HepG2 (cell line): ENCODE data around the gene SPTBN5. TPM values are rescaled to one million over a fixed set of nuclear protein-coding genes. Genes with fewer than 3 reads are reported as not detected.

Experiments
- ATAC-seq: fragments of 200-7000 bp; cut with Tn5 transposase; 3 replicates; pipeline ENCODE4 v1.9.1; 2020; ENCODE audit warnings: mild to moderate bottlenecking, moderate library complexity
- BruUV-seq: library from RNA; stranded (reverse); fragments of 400-500 nt; replicated peaks from 2 replicates; lab custom pipeline; 2021; lab: Mats Ljungman, UMichigan
- CTCF ChIA-PET: fragments of 300-600 bp; formaldehyde crosslinking; extraction: SDS; loops from one replicate; lab custom pipeline; 2021; ENCODE audit warnings: low total read pairs, inconsistent platforms, low intra/inter-chr PET ratio; lab: Yijun Ruan, JAX
- POLR2A ChIA-PET: fragments of 350-600 bp; sonication (Branson Sonifier 250); formaldehyde crosslinking; loops from one replicate; lab custom pipeline; 2020; ENCODE audit warnings: antibody characterized with exemption, inconsistent platforms; lab: Yijun Ruan, JAX
- DNase-seq: peaks from one replicate; pipeline ENCODE4 v3.0.0-alpha.2; 2015; ENCODE audit warnings: low spot score
- FAIRE-seq: peaks from 3 replicates; lab custom pipeline; 2011; peaks lifted over from hg19 to GRCh38; lab: Jason Lieb, UNC
- H2AFZ ChIP-seq: one replicate; pipeline ENCODE4 v1.6.1; 2011; ENCODE audit warnings: low read length, inconsistent platforms
- H3K27ac ChIP-seq: fragments of 300-600 bp; 3 replicates; pipeline ENCODE4 v1.8.0; 2011; ENCODE audit warnings: mixed run types, mild to moderate bottlenecking, mixed read lengths, low read length, inconsistent platforms; ENCODE audit not compliant: insufficient read depth; ENCODE audit errors: extremely low read length
- H3K27me3 ChIP-seq, 2 experiments: fragments of 200-600 bp in 1 of 2; 2 replicates in 1 of 2; 3 replicates in 1 of 2; pipeline versions ENCODE4 v1.6.0 to v1.8.0; 2011; ENCODE audit warnings: low read length in 2 of 2, mild to moderate bottlenecking in 2 of 2, moderate library complexity in 2 of 2, inconsistent platforms in 1 of 2; ENCODE audit not compliant: insufficient read depth in 2 of 2, control insufficient read depth in 1 of 2
- H3K36me3 ChIP-seq, 2 experiments: fragments of 200-600 bp in 1 of 2; replicated peaks in 1 of 2; 2 replicates in 1 of 2; 3 replicates in 1 of 2; pipeline versions ENCODE4 v1.5.1 to v1.8.0; 2011; ENCODE audit warnings: low read length in 2 of 2, inconsistent platforms in 1 of 2; ENCODE audit not compliant: insufficient read depth in 2 of 2, control insufficient read depth in 1 of 2
- H3K4me1 ChIP-seq: 2 replicates; pipeline ENCODE4 v1.5.1; 2012; ENCODE audit warnings: low read length, inconsistent platforms; ENCODE audit not compliant: insufficient read depth
- H3K4me2 ChIP-seq: 2 replicates; pipeline ENCODE4 v1.6.0; 2011; ENCODE audit warnings: low read depth, low read length, inconsistent platforms
- H3K4me3 ChIP-seq, 3 experiments: fragments of 200-600 bp in 1 of 3; sonication (generic), shearing (Covaris generic) in 1 of 3; replicated peaks in 1 of 3; 2 replicates each; pipeline ENCODE4 v1.5.1; 2011 to 2016; ENCODE audit warnings: low read length in 3 of 3, inconsistent platforms in 2 of 3, low read depth in 2 of 3, mild to moderate bottlenecking in 2 of 3, control low read depth in 1 of 3, mixed read lengths in 1 of 3; ENCODE audit not compliant: insufficient read depth in 1 of 3
- H3K79me2 ChIP-seq: one replicate; pipeline ENCODE4 v1.6.1; 2011; ENCODE audit warnings: low read length, inconsistent platforms; ENCODE audit not compliant: insufficient read depth
- H3K9ac ChIP-seq: 2 replicates; pipeline ENCODE4 v1.6.0; 2011; ENCODE audit warnings: mild to moderate bottlenecking, low read depth, low read length, inconsistent platforms; ENCODE audit not compliant: insufficient read depth
- H3K9me3 ChIP-seq: 2 replicates; pipeline ENCODE4 v1.5.1; 2012; ENCODE audit warnings: mild to moderate bottlenecking, low read length
- H4K20me1 ChIP-seq: 2 replicates; pipeline ENCODE4 v1.6.0; 2011; ENCODE audit warnings: inconsistent platforms, mild to moderate bottlenecking, low read length, moderate library complexity; ENCODE audit not compliant: insufficient read depth
- ARNTL ChIP-seq: sonication (generic); formaldehyde crosslinking; IDR thresholded peaks from 2 replicates; pipeline ENCODE4 v1.4.0; 2020; ENCODE audit warnings: mild to moderate bottlenecking, missing genetic modification reagents
- ATM ChIP-seq: fragments of 450-650 bp; IDR thresholded peaks from 2 replicates; pipeline ENCODE4 v1.7.1; 2017; ENCODE audit warnings: mild to moderate bottlenecking, borderline replicate concordance
- FOXJ3 ChIP-seq: sonication (generic); formaldehyde crosslinking; IDR thresholded peaks from 2 replicates; pipeline ENCODE4 v1.4.0; 2020; ENCODE audit warnings: missing genetic modification reagents, mild to moderate bottlenecking, borderline replicate concordance
- HES4 ChIP-seq: sonication (generic); formaldehyde crosslinking; IDR thresholded peaks from 2 replicates; pipeline ENCODE4 v1.9.0; 2021; ENCODE audit warnings: mild to moderate bottlenecking, missing genetic modification reagents, borderline replicate concordance
- HNRNPK ChIP-seq: fragments of 200-400 bp; formaldehyde crosslinking; IDR thresholded peaks from 2 replicates; pipeline ENCODE4 v1.6.1; 2018; ENCODE audit warnings: low read length, low read depth, moderate library complexity, mild to moderate bottlenecking; ENCODE audit not compliant: poor library complexity, severe bottlenecking
- WGBS: methylation state at CpG from one replicate; pipeline ENCODE4 v1.1.6; 2017; ENCODE audit warnings: low lambda C conversion rate; 5-methylcytosine and 5-hydroxymethylcytosine counted together
- in situ Hi-C: cut with HindIII; loops from 2 replicates; pipeline ENCODE4 v1.10.0; 2017; ENCODE audit warnings: low pct_unique_long_range_greater_than_20kb; ENCODE audit not compliant: extremely low pct_ligation_motif_present
- intact Hi-C: fragments of 100-400 bp; cut with micrococcal nuclease; formaldehyde crosslinking; loops from one replicate; pipeline ENCODE4 v1.10.0; 2022; ENCODE audit not compliant: unreplicated experiment
- polyA plus RNA-seq, 8 experiments: library from polyadenylated mRNA; depleted of rRNA in 3 of 8; stranded (reverse) in 7 of 8; unstranded in 1 of 8; fragments of >200 nt; fragmentation: Illumina TruSeq in 4 of 8; extraction: Trizol in 4 of 8; gene quantifications; 2 replicates each; pipeline versions ENCODE4 v1.2.1 to v1.2.3, GENCODE V29; 2011 to 2016; ENCODE audit warnings: low read depth in 4 of 8, missing spikeins in 1 of 8, mixed read lengths in 1 of 8; ENCODE audit not compliant: insufficient read depth in 1 of 8
- total RNA-seq, 5 experiments: library from RNA; depleted of rRNA; stranded (reverse); fragments of >200 nt; fragmentation: Illumina TruSeq; extraction: Trizol; gene quantifications; 2 replicates each; pipeline ENCODE4 v1.2.3, GENCODE V29; 2016; ENCODE audit warnings: low read depth in 1 of 5
- TF ChIP-seq, protein P1 (sequence below), 2 experiments: sonication (generic) in 1 of 2; formaldehyde crosslinking in 1 of 2; IDR thresholded peaks; 2 replicates each; pipeline versions ENCODE4 v1.4.0 to v1.6.1; 2016 to 2020; ENCODE audit warnings: borderline replicate concordance in 1 of 2, low read depth in 1 of 2, mild to moderate bottlenecking in 1 of 2, missing genetic modification reagents in 1 of 2
- TF ChIP-seq, protein P2 (sequence below): IDR thresholded peaks from 2 replicates; pipeline ENCODE4 v1.6.1; 2012; ENCODE audit warnings: low read depth, low read length, improper control_type of control experiment
- TF ChIP-seq, protein P3 (sequence below): sonication (generic); formaldehyde crosslinking; IDR thresholded peaks from 2 replicates; pipeline ENCODE4 v1.8.0; 2022; ENCODE audit warnings: mild to moderate bottlenecking, missing genetic modification reagents, borderline replicate concordance

The SPTBN5 gene
- total and polyA plus RNA-seq, 2 of the 13 experiments (the other 11 are each of a cell fraction or from before 2014, with no cell fraction given), result 0.01 to 0.07 TPM

DNA sequence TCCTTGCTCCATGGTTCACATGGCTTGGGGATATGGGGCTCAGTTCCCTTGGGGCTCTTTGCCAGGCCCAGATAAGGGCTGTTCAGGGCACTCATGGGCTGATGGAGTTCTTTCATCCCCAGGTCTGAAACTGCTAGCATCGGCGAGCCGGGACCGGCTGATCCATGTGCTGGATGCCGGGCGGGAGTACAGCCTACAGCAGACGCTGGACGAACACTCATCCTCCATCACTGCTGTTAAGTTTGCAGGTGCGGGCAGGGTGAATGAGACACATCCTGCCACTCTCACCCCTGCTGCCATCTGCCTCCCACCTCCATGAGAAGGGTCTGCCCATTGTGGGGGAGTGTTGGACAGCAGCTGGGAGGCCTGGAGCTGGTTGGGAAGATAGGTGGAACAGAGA is 77.1 kb downstream of the SPTBN5 start:
- WGBS, result 93% methylated on average over 3 of the region's 9 CpGs
- Histone ChIP-seq H3K4me1 (no peaks in the 10 kb centered on the region), H4K20me1 (no peaks in the 10 kb centered on the region), H3K4me2 (no peak overlapping the region), H3K4me3 (no peak overlapping the region), H3K79me2 (no peaks in the 10 kb centered on the region), H3K36me3 (peaks cover 6 to 32% of the 10 kb centered on the region in 2 experiments; a peak in 3 of 5 replicates), H3K27ac (no peak overlapping the region), H3K27me3 (no peaks in the 10 kb centered on the region), H3K9me3 (no peaks in the 10 kb centered on the region), H2AFZ (no peak overlapping the region), H3K9ac (no peak overlapping the region)
- ChIA-PET CTCF (no interaction called here), POLR2A (no interaction called here)
- in situ Hi-C loops (no loop called here), intact Hi-C loops (no loop called here)
- ATAC-seq (no peak), DNase-seq (no peak), FAIRE-seq (no peak)
- TF ChIP-seq HES4 (CRISPR knock-in tag) (no peak), FOXJ3 (no peak), ARNTL (no peak), HNRNPK (no peak), ATM (no peak)
- no TSS peak for BruUV-seq

DNA sequence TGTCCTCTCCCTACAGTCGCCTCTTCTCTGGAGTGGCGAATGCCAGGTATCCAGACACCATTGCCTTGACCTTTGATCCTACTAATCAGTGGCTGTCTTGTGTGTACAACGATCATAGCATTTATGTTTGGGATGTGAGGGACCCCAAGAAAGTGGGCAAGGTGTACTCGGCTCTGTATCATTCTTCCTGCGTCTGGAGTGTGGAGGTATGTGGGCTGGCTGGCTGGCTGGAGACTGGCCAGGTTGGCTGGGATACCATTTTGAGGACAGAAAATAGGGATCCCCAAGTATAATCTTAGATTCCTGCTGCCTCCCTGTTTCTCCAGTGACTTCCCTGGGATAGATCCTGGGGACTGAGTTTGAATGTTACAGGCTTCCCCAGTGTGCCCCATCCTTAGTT is 79.3 kb downstream of the SPTBN5 start:
- Histone ChIP-seq H3K27ac (no peak overlapping the region), H4K20me1 (no peaks in the 10 kb centered on the region), H3K27me3 (no peaks in the 10 kb centered on the region), H3K9me3 (no peaks in the 10 kb centered on the region), H3K4me3 (no peak overlapping the region), H3K79me2 (no peaks in the 10 kb centered on the region), H3K36me3 (peaks cover 6 to 29% of the 10 kb centered on the region in 2 experiments; a peak in 3 of 5 replicates), H3K9ac (no peak overlapping the region), H3K4me2 (no peak overlapping the region), H2AFZ (no peak overlapping the region), H3K4me1 (no peaks in the 10 kb centered on the region)
- FAIRE-seq, result no peak
- DNase-seq, result no peak
- ChIA-PET POLR2A (no interaction called here), CTCF (no interaction called here)
- ATAC-seq, result no peak
- no TSS peak for BruUV-seq
- WGBS, result 82% methylated on average over 5 of the region's 5 CpGs
- intact Hi-C loops, result loop anchor here (5.0 kb wide), 1 partner anchor 252 kb away; no protein-coding TSS in a partner anchor
- in situ Hi-C loops, result loop anchor here (5.0 kb wide), 1 partner anchor 42 kb away; the partner anchor contains the start of gene MAPKBP1
- TF ChIP-seq, protein P1, sequence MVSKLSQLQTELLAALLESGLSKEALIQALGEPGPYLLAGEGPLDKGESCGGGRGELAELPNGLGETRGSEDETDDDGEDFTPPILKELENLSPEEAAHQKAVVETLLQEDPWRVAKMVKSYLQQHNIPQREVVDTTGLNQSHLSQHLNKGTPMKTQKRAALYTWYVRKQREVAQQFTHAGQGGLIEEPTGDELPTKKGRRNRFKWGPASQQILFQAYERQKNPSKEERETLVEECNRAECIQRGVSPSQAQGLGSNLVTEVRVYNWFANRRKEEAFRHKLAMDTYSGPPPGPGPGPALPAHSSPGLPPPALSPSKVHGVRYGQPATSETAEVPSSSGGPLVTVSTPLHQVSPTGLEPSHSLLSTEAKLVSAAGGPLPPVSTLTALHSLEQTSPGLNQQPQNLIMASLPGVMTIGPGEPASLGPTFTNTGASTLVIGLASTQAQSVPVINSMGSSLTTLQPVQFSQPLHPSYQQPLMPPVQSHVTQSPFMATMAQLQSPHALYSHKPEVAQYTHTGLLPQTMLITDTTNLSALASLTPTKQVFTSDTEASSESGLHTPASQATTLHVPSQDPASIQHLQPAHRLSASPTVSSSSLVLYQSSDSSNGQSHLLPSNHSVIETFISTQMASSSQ (IDR thresholded peaks at IDR 0.05; ENCODE audit: low read depth), result no peak
- TF ChIP-seq, protein P1 (CRISPR knock-in tag; IDR thresholded peaks at IDR 0.05; ENCODE audit: borderline replicate concordance), result no peak
- TF ChIP-seq, protein P2, sequence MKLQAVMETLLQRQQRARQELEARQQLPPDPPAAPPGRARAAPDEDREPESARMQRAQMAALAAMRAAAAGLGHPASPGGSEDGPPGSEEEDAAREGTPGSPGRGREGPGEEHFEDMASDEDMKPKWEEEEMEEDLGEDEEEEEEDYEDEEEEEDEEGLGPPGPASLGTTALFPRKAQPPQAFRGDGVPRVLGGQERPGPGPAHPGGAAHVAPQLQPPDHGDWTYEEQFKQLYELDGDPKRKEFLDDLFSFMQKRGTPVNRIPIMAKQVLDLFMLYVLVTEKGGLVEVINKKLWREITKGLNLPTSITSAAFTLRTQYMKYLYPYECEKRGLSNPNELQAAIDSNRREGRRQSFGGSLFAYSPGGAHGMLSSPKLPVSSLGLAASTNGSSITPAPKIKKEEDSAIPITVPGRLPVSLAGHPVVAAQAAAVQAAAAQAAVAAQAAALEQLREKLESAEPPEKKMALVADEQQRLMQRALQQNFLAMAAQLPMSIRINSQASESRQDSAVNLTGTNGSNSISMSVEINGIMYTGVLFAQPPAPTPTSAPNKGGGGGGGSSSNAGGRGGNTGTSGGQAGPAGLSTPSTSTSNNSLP, result no peak
- TF ChIP-seq, protein P3, sequence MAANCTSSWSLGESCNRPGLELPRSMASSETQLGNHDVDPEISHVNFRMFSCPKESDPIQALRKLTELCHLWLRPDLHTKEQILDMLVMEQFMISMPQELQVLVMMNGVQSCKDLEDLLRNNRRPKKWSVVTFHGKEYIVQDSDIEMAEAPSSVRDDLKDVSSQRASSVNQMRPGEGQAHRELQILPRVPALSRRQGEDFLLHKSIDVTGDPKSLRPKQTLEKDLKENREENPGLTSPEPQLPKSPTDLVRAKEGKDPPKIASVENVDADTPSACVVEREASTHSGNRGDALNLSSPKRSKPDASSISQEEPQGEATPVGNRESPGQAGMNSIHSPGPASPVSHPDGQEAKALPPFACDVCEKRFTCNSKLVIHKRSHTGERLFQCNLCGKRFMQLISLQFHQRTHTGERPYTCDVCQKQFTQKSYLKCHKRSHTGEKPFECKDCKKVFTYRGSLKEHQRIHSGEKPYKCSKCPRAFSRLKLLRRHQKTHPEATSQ (CRISPR knock-in tag), result no peak
